GM10266 (cell line): ENCODE measurements around the gene PRSS38.

Source experiments
- DNase-seq: peaks from one replicate; pipeline ENCODE4 v3.0.0; 2012; ENCODE audit errors: extremely low spot score
- TF ChIP-seq, protein P1 (sequence below): IDR thresholded peaks from 2 replicates; pipeline ENCODE4 v1.5.1; 2012; ENCODE audit warnings: mild to moderate bottlenecking, low read depth; ENCODE audit not compliant: control insufficient read depth, insufficient read depth; ENCODE audit errors: missing control alignments

The PRSS38 gene

DNA sequence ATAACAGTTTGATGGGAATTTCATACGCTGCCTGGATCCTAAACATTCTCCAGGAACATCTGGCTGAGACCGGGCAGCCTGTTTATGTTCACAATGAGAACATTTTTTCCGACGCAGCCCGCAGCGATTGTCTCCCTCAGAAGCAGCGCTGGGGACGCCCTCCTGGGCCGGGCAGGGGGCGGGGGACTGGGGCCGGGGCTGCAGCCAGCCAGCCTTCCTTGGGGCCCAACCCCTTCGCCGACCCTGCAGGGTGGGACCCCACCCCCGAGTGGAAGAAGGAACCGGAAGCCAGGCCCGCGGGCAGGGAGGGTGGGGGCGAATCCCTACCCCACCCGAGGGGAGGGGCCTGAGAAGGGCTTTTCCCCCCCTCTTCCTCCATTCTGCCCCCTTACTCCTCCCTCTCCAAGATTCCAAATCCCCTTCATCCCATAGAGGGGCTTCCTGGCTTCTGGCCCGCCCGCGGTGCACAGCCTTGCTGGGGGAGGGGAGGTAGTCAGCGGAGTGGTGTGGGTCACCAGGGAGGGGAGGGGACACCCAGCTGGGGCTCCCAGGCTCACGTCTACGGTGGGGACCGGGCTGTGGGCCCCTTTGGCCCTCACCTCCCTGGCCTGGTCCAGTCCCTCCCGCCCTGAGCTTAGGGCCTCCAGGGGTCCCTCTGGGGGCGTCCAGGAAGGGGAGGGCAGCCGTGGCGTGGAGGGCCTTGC is 71.7 kb downstream of the PRSS38 start:
- DNase-seq, result no peak
- TF ChIP-seq, protein P1, sequence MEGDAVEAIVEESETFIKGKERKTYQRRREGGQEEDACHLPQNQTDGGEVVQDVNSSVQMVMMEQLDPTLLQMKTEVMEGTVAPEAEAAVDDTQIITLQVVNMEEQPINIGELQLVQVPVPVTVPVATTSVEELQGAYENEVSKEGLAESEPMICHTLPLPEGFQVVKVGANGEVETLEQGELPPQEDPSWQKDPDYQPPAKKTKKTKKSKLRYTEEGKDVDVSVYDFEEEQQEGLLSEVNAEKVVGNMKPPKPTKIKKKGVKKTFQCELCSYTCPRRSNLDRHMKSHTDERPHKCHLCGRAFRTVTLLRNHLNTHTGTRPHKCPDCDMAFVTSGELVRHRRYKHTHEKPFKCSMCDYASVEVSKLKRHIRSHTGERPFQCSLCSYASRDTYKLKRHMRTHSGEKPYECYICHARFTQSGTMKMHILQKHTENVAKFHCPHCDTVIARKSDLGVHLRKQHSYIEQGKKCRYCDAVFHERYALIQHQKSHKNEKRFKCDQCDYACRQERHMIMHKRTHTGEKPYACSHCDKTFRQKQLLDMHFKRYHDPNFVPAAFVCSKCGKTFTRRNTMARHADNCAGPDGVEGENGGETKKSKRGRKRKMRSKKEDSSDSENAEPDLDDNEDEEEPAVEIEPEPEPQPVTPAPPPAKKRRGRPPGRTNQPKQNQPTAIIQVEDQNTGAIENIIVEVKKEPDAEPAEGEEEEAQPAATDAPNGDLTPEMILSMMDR, result no peak

DNA sequence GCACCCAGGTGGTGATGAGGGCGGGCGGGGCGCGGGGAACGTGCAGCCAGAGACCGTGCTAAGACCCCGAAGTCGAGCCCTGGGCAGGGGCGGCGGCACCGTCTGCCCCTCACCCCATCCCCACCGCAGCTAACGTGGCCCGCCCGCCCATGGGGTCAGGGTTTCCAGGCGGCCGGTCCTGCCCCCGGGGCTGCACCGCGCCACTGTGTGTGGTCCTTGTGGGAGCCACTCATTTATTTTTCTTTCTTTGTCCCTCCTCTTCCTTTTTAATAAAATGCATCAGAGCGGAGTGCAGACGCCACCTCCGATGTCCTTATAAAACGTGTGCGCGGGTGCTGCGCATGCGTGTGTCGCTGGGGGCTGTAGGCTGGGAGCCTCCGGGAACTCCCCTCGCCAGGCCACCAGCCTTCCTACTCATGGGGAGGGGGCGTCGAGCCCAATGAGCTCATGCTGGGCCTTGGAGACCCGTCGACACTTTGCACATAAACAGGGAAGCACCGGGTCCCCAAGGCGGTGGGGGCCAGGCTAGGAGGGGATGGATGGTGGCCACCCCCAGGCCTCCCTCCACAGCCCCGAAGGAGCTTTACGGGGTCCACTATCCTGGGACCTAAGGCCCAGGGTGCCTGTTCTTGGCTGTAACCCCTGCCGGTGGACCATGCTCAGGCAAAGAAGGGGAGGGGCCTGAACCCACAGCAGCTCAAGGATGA is 72.4 kb downstream of the PRSS38 start:
- no peak for DNase-seq
- TF ChIP-seq, protein P1, result no peak

DNA sequence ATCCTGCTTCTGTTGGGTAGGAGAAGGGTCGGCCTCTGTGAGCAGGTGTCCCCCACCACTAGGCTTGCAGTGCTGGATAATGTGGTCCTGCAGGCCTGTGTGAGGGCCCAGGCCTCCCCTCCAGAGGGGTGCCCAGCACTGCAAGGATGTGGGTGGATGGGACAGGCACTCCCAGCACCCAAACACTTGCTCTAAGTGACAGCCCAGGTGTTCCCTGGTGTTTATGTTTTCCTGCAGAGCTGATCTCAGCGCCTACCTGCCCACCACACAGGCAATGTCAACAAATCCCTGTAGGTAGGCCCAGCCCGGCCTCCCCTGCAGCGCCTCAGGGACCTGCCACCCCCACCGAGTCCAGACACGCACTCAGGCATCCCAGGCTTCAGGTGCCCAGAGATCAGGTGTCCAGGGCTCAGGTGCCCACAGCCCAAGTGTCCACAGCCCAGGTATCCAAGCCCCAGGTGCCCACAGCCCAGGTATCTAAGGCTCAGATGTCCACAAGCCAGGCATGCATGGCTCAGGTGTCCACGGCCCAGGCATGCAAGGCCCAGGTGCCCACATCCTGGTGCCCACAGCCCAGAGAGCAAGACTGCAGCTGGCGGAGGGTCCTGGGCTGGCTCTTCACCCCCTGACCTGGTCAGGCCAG is 73.0 kb downstream of the PRSS38 start:
- DNase-seq, result no peak
- TF ChIP-seq, protein P1, result no peak

DNA sequence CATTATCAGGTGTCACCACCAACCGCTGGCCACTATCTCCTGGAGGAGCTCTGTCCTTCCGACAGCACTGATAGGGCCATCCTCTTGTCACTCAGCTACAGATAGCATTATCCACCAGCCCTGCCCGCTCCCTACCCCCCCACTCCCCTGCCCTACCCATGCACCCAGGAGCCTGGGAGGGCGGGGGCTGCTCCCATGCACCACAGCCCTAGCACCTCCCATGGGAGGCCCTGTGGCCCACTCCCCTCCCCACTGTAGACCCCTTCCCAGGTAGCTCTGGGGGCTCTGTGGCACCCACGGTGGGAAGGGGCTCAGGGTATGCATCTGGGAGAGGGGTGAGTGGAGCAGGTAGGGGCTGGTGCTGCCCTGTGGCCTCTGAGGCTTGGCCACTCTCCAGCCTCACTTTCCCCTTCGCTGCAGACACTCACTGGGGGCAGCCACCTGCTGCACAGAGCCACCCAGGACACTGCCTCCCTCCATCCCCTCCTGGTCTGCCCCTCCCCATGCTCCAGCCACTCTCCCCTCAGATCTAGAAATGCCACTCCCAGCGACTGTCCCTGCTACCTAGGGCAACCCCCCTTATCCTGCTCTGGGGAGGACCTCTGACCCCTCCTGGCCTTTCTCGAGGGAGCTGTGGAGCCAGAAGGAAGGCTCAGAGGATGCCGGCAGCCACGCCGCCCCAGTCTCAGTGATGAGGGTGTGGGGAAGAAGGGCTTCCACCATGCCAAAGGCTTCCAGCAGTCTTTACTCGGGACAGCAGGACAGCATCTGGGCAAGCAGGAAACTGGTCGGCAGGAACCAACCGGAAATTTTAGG is 73.8 kb downstream of the PRSS38 start:
- TF ChIP-seq, protein P1, result no peak
- no peak for DNase-seq

DNA sequence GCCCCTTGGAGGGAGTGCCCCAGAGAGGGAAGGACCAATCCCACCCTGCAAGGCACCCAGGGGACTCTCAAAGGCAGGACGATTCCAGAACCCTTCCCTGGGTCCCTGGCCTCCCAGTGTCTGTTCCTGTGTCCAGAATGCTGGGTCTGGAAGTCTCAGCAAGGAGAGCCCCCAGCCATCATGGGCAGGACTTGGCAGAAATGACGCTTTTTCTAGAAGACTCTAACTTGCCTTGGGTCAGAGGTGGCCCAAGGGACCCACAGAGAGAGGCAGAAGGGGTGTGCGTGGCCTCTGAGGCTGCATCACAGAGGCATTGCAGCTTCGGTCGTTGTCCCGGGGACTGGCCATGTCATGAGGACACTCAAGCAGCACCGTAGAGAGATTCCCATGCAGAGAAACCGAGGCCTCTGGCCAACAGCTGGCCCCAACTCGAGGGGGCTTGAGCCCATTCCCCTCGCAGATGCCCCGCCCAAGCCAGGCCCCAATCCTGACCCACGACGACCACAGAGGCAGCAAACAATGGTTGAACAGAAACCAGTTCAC is 74.5 kb downstream of the PRSS38 start:
- TF ChIP-seq, protein P1, result no peak
- DNase-seq, result no peak

DNA sequence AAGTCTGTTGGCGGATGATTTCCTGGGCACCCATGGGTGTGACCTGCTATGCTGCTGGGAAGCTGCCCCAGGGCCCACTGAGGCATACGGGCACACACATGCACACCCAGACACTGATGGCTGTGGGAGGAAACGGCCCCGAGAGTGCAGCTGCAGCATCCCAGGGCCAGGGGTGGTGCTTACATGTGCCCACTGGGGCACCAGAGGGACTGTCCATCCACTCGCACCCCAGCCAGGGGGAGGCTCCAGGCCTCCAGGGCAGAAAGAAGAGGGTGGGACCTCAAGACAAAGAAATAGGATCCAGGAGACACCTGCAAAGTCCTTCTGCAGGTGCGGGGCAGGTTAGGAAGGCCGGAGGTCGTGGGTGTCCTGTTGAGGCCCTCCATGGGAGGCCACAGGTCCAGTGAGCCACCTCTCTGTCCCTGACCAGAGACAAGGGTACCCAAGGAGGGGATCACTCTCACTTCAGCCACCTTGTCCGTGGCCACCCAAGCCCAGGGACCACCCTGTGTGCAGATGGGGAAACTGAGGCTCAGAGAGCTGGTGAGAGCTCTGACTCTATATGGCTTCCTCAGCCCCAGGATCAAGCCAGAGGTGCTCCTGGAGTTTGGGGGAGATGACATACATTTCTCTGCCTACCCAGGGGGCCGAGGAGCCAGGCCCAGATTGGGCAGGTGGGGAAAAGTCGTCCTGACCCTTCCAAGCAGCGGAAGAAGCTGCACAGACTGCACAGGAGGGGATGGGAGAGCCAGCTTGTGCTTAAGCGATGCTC is 75.2 kb downstream of the PRSS38 start:
- DNase-seq, result no peak

More for the DNA sequence above, 75.2 kb downstream of the PRSS38 start:
- TF ChIP-seq, protein P1, result no peak
